HUES64 (cell line): ENCODE measurements around the gene SEC14L6.

ENCODE experiments used
- H3K27ac ChIP-seq: 2 replicates; pipeline ENCODE4 v1.7.0; 2013; ENCODE audit warnings: low read depth, low read length, inconsistent platforms
- H3K27me3 ChIP-seq: 2 replicates; pipeline ENCODE4 v1.6.1; 2013; ENCODE audit warnings: mild to moderate bottlenecking, low read length; ENCODE audit not compliant: insufficient read depth
- H3K36me3 ChIP-seq: 2 replicates; pipeline ENCODE4 v1.6.1; 2013; ENCODE audit warnings: mild to moderate bottlenecking, low read length; ENCODE audit not compliant: insufficient read depth
- H3K4me1 ChIP-seq: 2 replicates; pipeline ENCODE4 v1.6.1; 2013; ENCODE audit warnings: mild to moderate bottlenecking, low read length, moderate library complexity; ENCODE audit not compliant: insufficient read depth
- H3K4me3 ChIP-seq: 2 replicates; pipeline ENCODE4 v1.5.1; 2013; ENCODE audit warnings: mild to moderate bottlenecking, low read length, moderate library complexity
- H3K9ac ChIP-seq: 2 replicates; pipeline ENCODE4 v1.6.1; 2013; ENCODE audit warnings: mild to moderate bottlenecking, low read depth, low read length
- H3K9me3 ChIP-seq: 2 replicates; pipeline ENCODE4 v1.6.1; 2013; ENCODE audit warnings: low read depth, low read length; ENCODE audit not compliant: insufficient read depth
- WGBS: fragments of 150-250, 120-280 bp; methylation state at CpG from one replicate; pipeline ENCODE4 v1.1.7; 2013; ENCODE audit warnings: missing lambda C conversion rate; 5-methylcytosine and 5-hydroxymethylcytosine counted together

Gene SEC14L6

DNA sequence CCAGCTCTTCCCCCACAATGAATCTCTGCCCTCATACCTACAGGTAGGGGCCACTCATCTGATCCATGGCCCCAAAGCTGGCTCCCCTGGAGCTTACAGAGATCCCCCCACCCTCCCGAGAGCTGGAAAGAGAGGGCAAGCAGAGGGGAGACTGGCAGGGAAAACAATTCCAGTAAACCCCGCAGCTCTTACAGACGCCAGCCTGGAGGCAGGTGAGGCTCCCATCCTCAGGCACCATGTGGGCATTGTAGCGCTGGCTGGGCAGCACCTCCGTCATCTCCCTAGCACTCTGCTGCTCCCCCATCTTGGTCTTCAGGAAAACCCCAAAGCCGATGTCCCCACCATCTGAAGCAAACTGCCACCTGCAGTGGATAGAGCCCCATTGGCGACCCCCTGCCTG lies 55.2 kb downstream of the SEC14L6 start:
- Histone ChIP-seq H3K9me3 (no peaks in the 10 kb centered on the region), H3K4me1 (no peaks in the 10 kb centered on the region), H3K9ac (no peak overlapping the region), H3K27ac (no peak overlapping the region), H3K4me3 (no peak overlapping the region), H3K36me3 (no peaks in the 10 kb centered on the region), H3K27me3 (no peaks in the 10 kb centered on the region; the same call in 1 of the 2 replicates)
- 95% methylated on average over 5 of the region's 7 CpGs for WGBS

DNA sequence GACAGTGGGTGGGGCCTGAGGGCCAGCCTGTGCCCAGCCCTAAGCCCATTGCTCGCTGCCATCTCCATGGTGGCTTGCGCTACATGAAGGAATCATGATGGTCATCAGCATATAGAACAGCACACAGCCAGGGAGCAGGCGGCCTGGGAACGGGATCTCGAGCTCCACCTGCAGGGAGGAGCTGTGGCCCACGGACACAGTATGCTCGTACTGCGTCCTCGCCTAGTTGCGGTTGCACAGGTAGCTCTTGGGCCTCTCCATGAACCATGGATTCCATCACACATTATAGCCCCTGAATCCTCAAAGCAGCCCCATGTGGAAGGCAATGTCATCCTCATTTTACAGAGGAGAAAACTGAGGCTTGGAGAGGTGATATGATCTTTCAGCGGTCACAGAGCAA lies 56.1 kb downstream of the SEC14L6 start:
- H3K36me3 ChIP-seq, result no peaks in the 10 kb centered on the region
- no peak overlapping the region for H3K4me3 ChIP-seq
- H3K9ac ChIP-seq, result no peak overlapping the region
- H3K27ac ChIP-seq, result no peak overlapping the region
- no peaks in the 10 kb centered on the region; the same call in 1 of the 2 replicates for H3K27me3 ChIP-seq
- no peaks in the 10 kb centered on the region for H3K4me1 ChIP-seq
- WGBS, result 74% methylated on average over 11 of the region's 11 CpGs
- no peaks in the 10 kb centered on the region for H3K9me3 ChIP-seq

- Histone ChIP-seq H3K9me3 (no peaks in the 10 kb centered on the region), H3K4me1 (no peaks in the 10 kb centered on the region), H3K4me3 (no peak overlapping the region), H3K36me3 (no peaks in the 10 kb centered on the region), H3K27ac (no peak overlapping the region), H3K9ac (no peak overlapping the region), H3K27me3 (no peaks in the 10 kb centered on the region)
- 72% methylated on average over 7 of the region's 7 CpGs for WGBS
These were observed 58.4 kb downstream of the SEC14L6 start for GRCh38 chr22:30488121-30488520.

DNA sequence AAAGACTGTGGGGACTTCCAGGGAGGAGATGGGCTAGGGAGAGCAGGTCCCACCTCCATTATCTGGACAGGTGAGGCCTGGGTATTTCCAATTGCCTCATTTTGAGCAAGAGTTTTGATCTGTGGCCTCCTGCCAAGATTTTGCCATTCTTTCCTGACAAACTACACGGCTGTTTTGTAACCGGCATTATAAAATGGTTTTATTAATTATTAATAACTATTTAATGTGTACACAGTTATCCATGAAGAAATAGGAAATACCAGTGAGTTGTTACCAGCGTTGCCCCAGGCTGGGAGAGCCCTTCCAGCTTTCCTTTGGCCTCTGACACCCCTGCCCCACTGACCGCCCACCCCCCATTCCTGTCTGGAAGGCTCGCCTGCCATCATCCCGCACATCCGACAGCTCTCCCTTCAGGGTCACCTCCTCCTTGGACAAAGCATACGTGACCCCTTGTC lies 59.9 kb downstream of the SEC14L6 start:
- Histone ChIP-seq H3K27ac (no peak overlapping the region), H3K4me3 (no peak overlapping the region), H3K9me3 (no peaks in the 10 kb centered on the region), H3K36me3 (no peaks in the 10 kb centered on the region), H3K4me1 (no peaks in the 10 kb centered on the region), H3K27me3 (no peaks in the 10 kb centered on the region), H3K9ac (no peak overlapping the region)
- 93% methylated on average over 6 of the region's 8 CpGs for WGBS

DNA sequence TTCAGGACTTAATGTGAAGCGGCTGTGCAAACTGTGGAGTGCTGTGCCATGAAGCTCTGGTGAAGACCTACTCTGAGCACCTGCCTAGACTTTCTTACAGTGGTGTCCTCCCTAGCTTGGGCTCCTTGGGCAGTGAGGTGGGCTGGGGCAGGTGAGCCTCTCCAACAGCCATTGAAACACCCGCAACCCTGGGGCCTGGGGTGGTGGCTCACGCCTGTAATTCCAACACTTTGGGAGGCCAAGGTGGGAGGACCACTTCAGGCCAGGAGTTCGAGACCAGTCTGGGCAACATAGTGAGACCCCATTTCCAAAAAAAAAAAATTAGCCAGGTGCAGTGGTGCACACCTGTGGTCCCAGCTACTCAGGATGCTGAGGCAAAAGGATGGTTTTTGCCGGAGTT lies 60.4 kb downstream of the SEC14L6 start:
- Histone ChIP-seq H3K4me1 (no peaks in the 10 kb centered on the region), H3K9ac (no peak overlapping the region), H3K27ac (no peak overlapping the region), H3K36me3 (no peaks in the 10 kb centered on the region), H3K27me3 (no peaks in the 10 kb centered on the region), H3K4me3 (no peak overlapping the region), H3K9me3 (no peaks in the 10 kb centered on the region)
- 92% methylated on average over 5 of the region's 5 CpGs for WGBS

DNA sequence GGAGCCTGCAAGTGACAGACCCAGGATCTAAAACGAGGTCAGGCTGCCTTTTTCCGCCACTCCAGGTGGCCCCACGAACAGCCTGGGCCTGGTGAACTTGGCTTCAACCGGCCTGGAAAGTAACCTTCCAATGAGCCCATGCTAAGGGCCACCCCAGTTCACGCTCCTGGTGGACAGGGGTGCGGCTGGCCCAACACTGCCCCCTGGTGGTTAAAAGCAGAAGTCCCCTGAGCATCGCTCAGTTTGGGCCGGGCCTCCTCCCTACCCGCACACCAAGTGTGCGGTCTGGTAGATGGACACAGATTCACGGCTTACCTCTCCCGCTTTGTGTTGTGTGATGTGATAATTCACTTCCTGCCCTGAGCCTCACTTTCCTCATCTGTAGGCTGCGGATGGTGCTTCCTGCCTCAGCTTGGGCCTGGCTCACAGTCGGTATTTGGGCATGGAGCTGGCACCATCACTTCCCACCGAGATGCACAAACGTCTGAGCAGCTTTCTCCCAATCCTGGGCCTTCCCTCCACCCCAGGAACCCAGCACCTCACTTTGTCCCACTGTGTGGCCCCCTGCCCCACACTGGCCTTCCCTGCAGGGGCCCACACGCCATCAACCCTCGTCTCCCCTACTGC lies 61.1 kb downstream of the SEC14L6 start:
- Histone ChIP-seq H3K9ac (no peak overlapping the region), H3K4me1 (no peaks in the 10 kb centered on the region), H3K36me3 (no peaks in the 10 kb centered on the region), H3K27ac (no peak overlapping the region), H3K9me3 (no peaks in the 10 kb centered on the region), H3K4me3 (no peak overlapping the region), H3K27me3 (no peaks in the 10 kb centered on the region)
- 47% methylated on average over 14 of the region's 18 CpGs for WGBS

DNA sequence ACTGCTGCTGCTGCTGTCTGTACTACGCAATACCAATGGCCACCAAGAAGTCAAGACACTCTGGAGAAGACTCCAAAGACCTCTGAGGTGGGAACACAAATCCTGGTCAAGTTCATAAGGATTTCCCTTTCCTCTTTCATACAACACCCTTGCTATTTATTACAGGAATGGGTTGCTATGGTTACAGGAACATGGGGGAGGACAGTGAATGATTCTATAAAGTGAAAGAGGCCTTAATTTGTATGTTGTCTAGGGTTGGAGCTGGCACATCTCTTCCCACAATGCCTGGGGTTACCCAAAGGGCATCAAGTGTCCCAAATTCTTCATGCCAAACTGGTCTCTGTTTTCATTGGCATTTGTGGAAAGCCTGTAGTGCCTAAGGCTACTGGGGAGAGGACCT lies 63.4 kb downstream of the SEC14L6 start:
- Histone ChIP-seq H3K27me3 (no peaks in the 10 kb centered on the region), H3K4me1 (no peaks in the 10 kb centered on the region), H3K27ac (no peak overlapping the region), H3K9ac (no peak overlapping the region), H3K9me3 (no peaks in the 10 kb centered on the region), H3K4me3 (no peak overlapping the region), H3K36me3 (no peaks in the 10 kb centered on the region)
- 90% methylated on average over 1 of the region's 1 CpG for WGBS

DNA sequence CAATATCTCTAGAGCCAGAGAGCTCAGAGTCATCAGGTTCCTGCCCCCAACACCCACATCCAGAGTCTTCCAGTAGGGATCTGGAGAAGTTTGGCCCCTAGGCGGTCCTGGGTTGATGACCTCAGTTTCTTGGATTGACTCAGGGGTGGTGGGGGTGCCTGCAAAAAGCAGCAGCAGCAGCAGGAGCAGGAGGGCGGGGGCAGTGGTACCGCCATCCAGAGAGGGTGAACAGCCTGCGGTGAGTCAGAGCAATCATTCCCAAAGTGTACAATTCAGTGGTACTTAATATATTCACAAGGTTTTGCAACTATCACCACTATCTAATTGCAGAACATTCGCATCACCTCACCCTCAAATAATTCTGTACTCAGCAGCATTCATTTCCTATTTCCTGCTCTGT lies 64.8 kb downstream of the SEC14L6 start:
- Histone ChIP-seq H3K4me1 (no peaks in the 10 kb centered on the region), H3K27ac (no peak overlapping the region), H3K9ac (no peak overlapping the region), H3K4me3 (no peak overlapping the region), H3K36me3 (no peaks in the 10 kb centered on the region), H3K9me3 (no peaks in the 10 kb centered on the region), H3K27me3 (no peaks in the 10 kb centered on the region)
- 89% methylated on average over 5 of the region's 5 CpGs for WGBS

DNA sequence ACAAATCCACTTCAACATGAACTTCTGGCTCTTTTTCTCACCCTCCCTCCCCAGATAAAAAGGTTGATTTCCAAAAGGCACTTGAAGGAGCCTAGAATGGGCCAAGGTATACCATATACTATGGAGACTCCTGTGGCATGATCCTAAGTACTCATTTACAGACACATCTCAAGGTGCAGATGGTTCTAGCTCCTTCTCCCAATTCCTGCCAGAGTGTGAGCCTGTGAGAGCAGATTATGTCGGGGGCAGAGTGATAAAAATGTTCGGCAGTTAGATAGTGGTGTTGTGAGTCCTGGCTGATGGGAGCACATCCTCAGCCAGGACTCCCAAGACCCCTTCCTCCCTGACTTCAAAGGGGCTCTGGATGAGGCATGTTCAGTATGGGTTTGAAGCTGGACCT lies 66.6 kb downstream of the SEC14L6 start:
- Histone ChIP-seq H3K4me1 (no peaks in the 10 kb centered on the region), H3K4me3 (no peak overlapping the region), H3K9me3 (no peaks in the 10 kb centered on the region), H3K9ac (no peak overlapping the region), H3K27ac (no peak overlapping the region), H3K27me3 (no peaks in the 10 kb centered on the region), H3K36me3 (no peaks in the 10 kb centered on the region)
- WGBS, result 84% methylated on average over 2 of the region's 2 CpGs

DNA sequence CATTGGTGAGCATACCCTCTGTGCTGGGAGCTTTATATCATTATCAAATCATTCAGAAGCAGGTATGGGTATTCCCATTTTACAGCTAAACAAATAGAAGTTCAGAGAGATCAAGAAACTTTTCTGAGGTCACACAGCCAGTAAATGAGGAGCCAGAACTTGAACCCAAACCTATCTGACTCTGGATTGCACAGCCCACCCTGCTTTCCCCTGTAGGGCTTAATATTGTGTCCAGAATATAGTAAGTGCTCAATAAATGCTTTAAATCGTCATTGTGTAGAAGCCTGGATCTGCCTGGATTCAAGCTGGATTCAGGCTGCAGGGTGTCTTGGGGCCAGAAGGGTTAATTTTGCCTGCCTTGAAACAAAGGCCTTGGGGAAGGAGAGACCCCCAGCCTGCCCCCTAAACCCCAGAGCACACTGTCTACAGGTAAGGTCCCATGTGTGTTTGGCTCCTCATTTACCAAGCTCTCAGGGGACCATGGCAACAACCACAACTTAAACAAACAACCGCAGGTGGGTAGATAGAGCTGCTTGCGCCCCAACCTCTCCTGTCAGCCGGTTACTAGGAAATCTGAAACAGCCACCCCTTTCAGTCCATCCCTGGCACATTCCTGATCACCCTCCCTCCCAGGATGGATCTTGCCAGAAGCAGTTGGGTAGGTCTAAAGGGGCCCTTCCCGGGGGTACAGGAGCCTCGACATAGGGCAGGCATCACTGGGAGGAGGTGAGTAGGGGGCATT lies 71.7 kb downstream of the SEC14L6 start:
- no peaks in the 10 kb centered on the region for H3K27me3 ChIP-seq
- H3K36me3 ChIP-seq, result no peaks in the 10 kb centered on the region
- no peaks in the 10 kb centered on the region for H3K9me3 ChIP-seq
- H3K4me1 ChIP-seq, result no peaks in the 10 kb centered on the region
- no peak overlapping the region for H3K4me3 ChIP-seq
- WGBS, result 87% methylated on average over 6 of the region's 6 CpGs
- no peak overlapping the region for H3K9ac ChIP-seq
- no peak overlapping the region for H3K27ac ChIP-seq

GRCh38 chr22:30474121-30474520 lies 72.4 kb downstream of the SEC14L6 start:
- no peak overlapping the region for H3K9ac ChIP-seq
- WGBS, result 91% methylated on average over 4 of the region's 4 CpGs
- no peak overlapping the region for H3K27ac ChIP-seq
- no peaks in the 10 kb centered on the region for H3K27me3 ChIP-seq
- H3K4me3 ChIP-seq, result no peak overlapping the region
- no peaks in the 10 kb centered on the region for H3K36me3 ChIP-seq
- H3K4me1 ChIP-seq, result no peaks in the 10 kb centered on the region
- H3K9me3 ChIP-seq, result no peaks in the 10 kb centered on the region
